Uterus (tissue), 4 donors: ENCODE measurements around the gene FCHSD2. TPM values are rescaled to one million over a fixed set of nuclear protein-coding genes. Genes with fewer than 3 reads are reported as not detected.
"Not testable (repeated sequence)": the region's sequence is repeated elsewhere in the genome, so short reads cannot be mapped to it uniquely, and the experiment has no call there.

Source experiments
- DNase-seq, 2 donors: peaks; one replicate each; pipeline ENCODE4 v3.0.0-alpha.2; 2019 to 2020
- H3K27ac ChIP-seq, 2 donors: fragments of 200-600 bp; sonication (generic); 1 replicate in 1 of 2; 2 replicates in 1 of 2; pipeline ENCODE4 v1.5.1; 2016 to 2018
- H3K27me3 ChIP-seq, 2 donors: fragments of 200-600 bp; sonication (generic); one replicate each; pipeline ENCODE4 v1.5.1; 2018 to 2019; ENCODE audit warnings: control low read depth in 1 of 2
- H3K36me3 ChIP-seq, 2 donors: fragments of 200-600 bp; sonication (generic); one replicate each; pipeline ENCODE4 v1.5.1; 2019; ENCODE audit warnings: control low read depth in 1 of 2
- H3K4me1 ChIP-seq, 2 donors: fragments of 200-600 bp; sonication (generic); one replicate each; pipeline ENCODE4 v1.5.1; 2018 to 2019; ENCODE audit warnings: control low read depth in 1 of 2
- H3K4me3 ChIP-seq, 2 donors: fragments of 200-600 bp; sonication (generic); 1 replicate in 1 of 2; 2 replicates in 1 of 2; pipeline ENCODE4 v1.5.1; 2018 to 2019; ENCODE audit warnings: mild to moderate bottlenecking in 1 of 2
- H3K9me3 ChIP-seq, 2 donors: fragments of 200-600 bp; sonication (generic); one replicate each; pipeline ENCODE4 v1.5.1; 2019; ENCODE audit warnings: control low read depth in 1 of 2
- POLR2A ChIP-seq, 2 donors: fragments of 450-650 bp; IDR thresholded peaks; one replicate each; pipeline ENCODE4 v1.6.1; 2016; ENCODE audit warnings: antibody characterized with exemption in 2 of 2, mild to moderate bottlenecking in 1 of 2, moderate library complexity in 1 of 2
- intact Hi-C: fragments of 100-400 bp; cut with DNase I; formaldehyde crosslinking; loops from one replicate; pipeline ENCODE4 v1.15.1; 2023; ENCODE audit warnings: low total_unique reads
- total RNA-seq, 4 donors: library from RNA; depleted of rRNA in 3 of 4; stranded (reverse); fragments of >200 nt in 3 of 4; gene quantifications; one replicate each; pipeline versions ENCODE4 v1.1.0 to v1.2.4, GENCODE V29; 2014 to 2023
- TF ChIP-seq, protein P1 (sequence below), 4 experiments: fragments of 200-600 bp in 2 of 4; fragments of 450-650 bp in 2 of 4; sonication (generic) in 2 of 4; IDR thresholded peaks; one replicate each; pipeline ENCODE4 v1.5.1; 2016 to 2019; ENCODE audit warnings: antibody characterized with exemption in 4 of 4, mild to moderate bottlenecking in 2 of 4, moderate library complexity in 1 of 4
- donor health status: DM: yes; HTN: yes; CAD: no.

The FCHSD2 gene
- total RNA-seq, 4 donors from 2014 or later = 13.6 to 73.9 (median 27.7) TPM

DNA sequence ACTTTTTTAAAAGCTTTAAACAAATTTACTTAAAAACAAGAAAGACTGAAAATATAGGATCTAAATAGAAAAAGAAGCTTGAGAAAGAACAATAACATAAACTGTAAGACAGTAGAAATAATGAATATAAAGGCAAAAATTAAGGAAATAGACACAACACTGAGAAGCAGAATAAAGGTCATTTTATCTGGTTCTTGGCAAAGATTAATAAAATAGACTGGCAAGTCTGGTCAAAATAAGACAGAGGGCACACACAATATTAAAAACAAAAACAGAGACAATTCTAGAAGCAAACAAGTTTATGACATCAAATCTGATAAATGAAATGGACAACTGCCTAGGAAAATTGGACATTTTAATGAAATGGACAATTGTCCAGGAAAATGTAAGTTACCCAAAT lies 222.1 kb downstream of the FCHSD2 start:
- DNase-seq = no peak
- intact Hi-C loops = no loop called here
- H3K9me3 ChIP-seq = no peaks in the 10 kb centered on the region
- no peaks in the 10 kb centered on the region for H3K27me3 ChIP-seq
- H3K36me3 ChIP-seq = no peaks in the 10 kb centered on the region
- TF ChIP-seq, protein P1, sequence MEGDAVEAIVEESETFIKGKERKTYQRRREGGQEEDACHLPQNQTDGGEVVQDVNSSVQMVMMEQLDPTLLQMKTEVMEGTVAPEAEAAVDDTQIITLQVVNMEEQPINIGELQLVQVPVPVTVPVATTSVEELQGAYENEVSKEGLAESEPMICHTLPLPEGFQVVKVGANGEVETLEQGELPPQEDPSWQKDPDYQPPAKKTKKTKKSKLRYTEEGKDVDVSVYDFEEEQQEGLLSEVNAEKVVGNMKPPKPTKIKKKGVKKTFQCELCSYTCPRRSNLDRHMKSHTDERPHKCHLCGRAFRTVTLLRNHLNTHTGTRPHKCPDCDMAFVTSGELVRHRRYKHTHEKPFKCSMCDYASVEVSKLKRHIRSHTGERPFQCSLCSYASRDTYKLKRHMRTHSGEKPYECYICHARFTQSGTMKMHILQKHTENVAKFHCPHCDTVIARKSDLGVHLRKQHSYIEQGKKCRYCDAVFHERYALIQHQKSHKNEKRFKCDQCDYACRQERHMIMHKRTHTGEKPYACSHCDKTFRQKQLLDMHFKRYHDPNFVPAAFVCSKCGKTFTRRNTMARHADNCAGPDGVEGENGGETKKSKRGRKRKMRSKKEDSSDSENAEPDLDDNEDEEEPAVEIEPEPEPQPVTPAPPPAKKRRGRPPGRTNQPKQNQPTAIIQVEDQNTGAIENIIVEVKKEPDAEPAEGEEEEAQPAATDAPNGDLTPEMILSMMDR (IDR thresholded peaks at IDR 0.05) = no peak
- TF ChIP-seq POLR2A (IDR thresholded peaks at IDR 0.05) = no peak
- no peak overlapping the region for H3K4me3 ChIP-seq
- peaks cover 0 to 9% of the 10 kb centered on the region in 2 donors for H3K4me1 ChIP-seq
- no peak overlapping the region for H3K27ac ChIP-seq

DNA sequence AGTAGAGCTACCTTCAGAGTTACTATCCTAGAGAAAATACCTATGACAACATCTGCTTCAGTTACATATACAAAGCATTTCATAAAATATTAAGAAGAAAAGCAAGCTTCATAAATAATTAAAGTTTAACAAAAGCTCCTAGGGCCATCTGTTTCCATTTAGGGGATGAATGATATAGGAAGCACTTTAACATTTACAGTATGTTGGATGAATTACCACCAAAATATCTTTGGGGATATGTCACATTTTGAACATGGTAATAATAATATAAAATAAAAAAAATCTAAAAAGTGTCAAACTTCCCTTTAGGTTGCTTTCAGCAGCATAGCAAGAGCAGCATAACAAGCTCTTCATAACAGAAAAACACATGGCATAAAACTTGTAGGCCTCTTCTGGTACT lies 223.3 kb downstream of the FCHSD2 start:
- H3K4me3 ChIP-seq = no peak overlapping the region
- peaks cover 0 to 9% of the 10 kb centered on the region in 2 donors for H3K4me1 ChIP-seq
- H3K9me3 ChIP-seq = no peaks in the 10 kb centered on the region
- intact Hi-C loops = no loop called here
- no peaks in the 10 kb centered on the region for H3K27me3 ChIP-seq
- no peaks in the 10 kb centered on the region for H3K36me3 ChIP-seq
- no peak overlapping the region for H3K27ac ChIP-seq
- no peak for DNase-seq
- TF ChIP-seq, protein P1 (IDR thresholded peaks at IDR 0.05) = no peak
- no peak for TF ChIP-seq POLR2A (IDR thresholded peaks at IDR 0.05)

DNA sequence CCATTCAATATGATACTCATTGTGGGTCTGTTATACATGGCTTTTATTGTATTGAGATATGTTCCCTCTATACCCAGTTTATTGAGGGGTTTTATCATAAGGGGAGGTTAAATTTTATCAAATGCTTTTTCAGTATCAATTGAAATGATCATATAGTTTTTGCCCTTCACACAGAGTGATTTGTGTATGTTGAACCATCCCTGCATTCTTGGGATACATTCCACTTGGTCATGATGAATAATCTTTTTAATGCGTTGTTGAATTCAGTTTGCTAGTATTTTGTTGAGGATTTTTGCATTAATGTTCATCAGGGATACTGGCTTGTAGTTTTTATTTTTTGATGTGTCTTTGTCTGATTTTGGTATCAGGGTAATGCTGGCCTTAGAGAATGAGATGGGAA lies 229.9 kb downstream of the FCHSD2 start:
- Histone ChIP-seq H3K4me1 (no peaks in the 10 kb centered on the region), H3K27ac (no peak overlapping the region), H3K36me3 (no peaks in the 10 kb centered on the region), H3K27me3 (no peaks in the 10 kb centered on the region), H3K9me3 (no peaks in the 10 kb centered on the region), H3K4me3 (no peak overlapping the region)
- no peak for DNase-seq
- TF ChIP-seq POLR2A (IDR thresholded peaks at IDR 0.05) = no peak
- TF ChIP-seq, protein P1 (IDR thresholded peaks at IDR 0.05) = no peak
- intact Hi-C loops = no loop called here

DNA sequence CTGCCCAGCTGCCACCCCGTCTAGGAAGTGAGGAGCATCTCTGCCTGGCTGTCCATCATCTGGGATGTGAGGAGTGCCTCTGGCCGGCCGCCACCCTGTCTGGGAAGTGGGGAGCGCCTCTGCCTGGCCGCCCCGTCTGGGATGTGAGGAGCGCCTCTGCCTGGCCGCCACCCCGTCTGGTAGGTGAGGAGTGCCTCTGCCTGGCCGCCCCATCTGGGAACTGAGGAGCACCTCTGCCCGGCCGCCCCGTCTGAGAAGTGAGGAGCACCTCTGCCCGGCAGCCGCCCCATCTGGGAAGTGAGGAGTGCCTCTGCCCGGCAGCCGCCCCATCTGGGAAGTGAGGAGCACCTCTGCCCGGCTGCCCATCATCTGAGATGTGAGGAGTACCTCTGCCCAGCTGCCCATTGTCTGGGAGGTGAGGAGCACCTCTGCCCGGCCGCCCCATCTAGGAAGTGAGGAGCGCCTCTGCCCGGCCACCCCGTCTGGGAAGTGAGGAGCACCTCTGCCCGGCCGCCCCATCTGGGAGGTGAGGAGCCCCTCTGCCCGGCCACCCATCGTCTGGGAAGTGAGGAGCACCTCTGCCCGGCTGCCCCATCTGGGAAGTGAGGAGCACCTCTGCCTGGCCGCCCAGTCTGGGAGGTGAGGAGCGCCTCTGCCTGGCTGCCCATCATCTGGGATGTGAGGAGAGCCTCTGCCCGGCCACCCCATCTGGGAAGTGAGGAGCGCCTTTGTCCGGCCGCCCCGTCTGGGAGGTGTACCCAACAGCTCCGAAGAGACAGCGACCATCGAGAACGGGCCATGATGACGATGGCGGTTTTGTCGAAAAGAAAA lies 232.3 kb downstream of the FCHSD2 start:
- intact Hi-C loops, H3K27me3 ChIP-seq, H3K9me3 ChIP-seq, DNase-seq, H3K4me1 ChIP-seq, H3K36me3 ChIP-seq, H3K27ac ChIP-seq, H3K4me3 ChIP-seq: not testable (repeated sequence)

DNA sequence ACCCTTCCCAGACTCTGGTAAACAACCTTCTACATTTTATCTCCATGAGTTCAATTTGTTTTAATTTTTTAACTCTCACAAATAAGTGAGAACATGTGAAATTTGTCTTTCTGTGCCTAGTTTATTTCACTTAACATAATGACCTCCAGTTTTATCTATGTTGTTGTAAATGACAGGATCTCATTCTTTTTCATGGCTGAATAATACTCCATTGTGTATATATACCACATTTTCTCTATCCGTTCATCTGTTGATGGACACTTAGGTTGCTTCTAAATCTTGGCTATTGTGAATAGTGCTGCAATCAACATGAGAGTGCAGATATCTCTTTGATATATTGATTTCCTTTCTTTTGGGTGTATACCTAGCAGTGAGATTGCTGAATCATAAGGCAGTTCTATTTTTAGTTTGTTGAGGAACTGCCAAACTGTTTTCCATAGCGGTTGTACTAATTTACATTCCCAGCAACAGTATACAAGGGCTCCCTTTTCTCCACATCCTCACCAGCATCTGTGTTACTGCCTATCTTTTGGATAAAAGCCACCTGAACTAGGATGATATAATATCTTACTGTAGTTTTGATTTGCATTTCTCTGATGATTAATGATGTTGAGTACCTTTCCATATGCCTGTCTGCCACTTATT lies 234.0 kb downstream of the FCHSD2 start:
- TF ChIP-seq POLR2A (IDR thresholded peaks at IDR 0.05) = no peak
- TF ChIP-seq, protein P1 (IDR thresholded peaks at IDR 0.05) = no peak
- Histone ChIP-seq H3K27me3 (no peaks in the 10 kb centered on the region), H3K36me3 (no peaks in the 10 kb centered on the region), H3K4me3 (no peak overlapping the region), H3K4me1 (no peaks in the 10 kb centered on the region), H3K27ac (no peak overlapping the region), H3K9me3 (no peaks in the 10 kb centered on the region)
- intact Hi-C loops = no loop called here
- no peak for DNase-seq
